Activated T-helper 1 cell treated with anti-CD3 and anti-CD28 coated beads, Interleukin-12 subunit alpha, Interleukin-12 subunit beta, Interleukin-2, Interleukin-4 antibody, amounts not matched to agents 30 ng/mL and 10 ng/mL and 1 ng/mL, durations not matched to agents 14 hours and 24 hours and 36 hours (primary cell): ENCODE measurements around the gene PARD6A. TPM values are rescaled to one million over a fixed set of nuclear protein-coding genes. Genes with fewer than 3 reads are reported as not detected.

Experiments
- DNase-seq: peaks from one replicate; pipeline ENCODE4 v3.0.0; 2021; ENCODE audit warnings: low spot score
- H3K27ac Mint-ChIP-seq: one replicate; pipeline ENCODE4 v1.8.0; 2021; ENCODE audit warnings: mild to moderate bottlenecking, mixed read lengths
- H3K27me3 Mint-ChIP-seq: one replicate; pipeline ENCODE4 v1.8.0; 2022; ENCODE audit warnings: mild to moderate bottlenecking, moderate library complexity, mixed read lengths; ENCODE audit not compliant: insufficient read depth
- H3K36me3 Mint-ChIP-seq: one replicate; pipeline ENCODE4 v1.8.0; 2021; ENCODE audit warnings: low read depth, mixed read lengths
- H3K4me1 Mint-ChIP-seq: one replicate; pipeline ENCODE4 v1.8.0; 2021; ENCODE audit warnings: low read depth, mixed read lengths
- H3K4me3 Mint-ChIP-seq: one replicate; pipeline ENCODE4 v1.8.0; 2021; ENCODE audit warnings: mild to moderate bottlenecking, moderate library complexity, mixed read lengths
- H3K9me3 Mint-ChIP-seq: one replicate; pipeline ENCODE4 v1.8.0; 2021; ENCODE audit warnings: mixed read lengths
- intact Hi-C: fragments of 100-400 bp; cut with micrococcal nuclease; formaldehyde crosslinking; loops from one replicate; pipeline ENCODE4 v1.15.1; 2024
- total RNA-seq: library from RNA; stranded (reverse); gene quantifications from 2 replicates; pipeline ENCODE4 v1.2.3, GENCODE V29; 2022

Gene PARD6A
- total RNA-seq, 1 donor from 2014 or later = 13.4 TPM

DNA sequence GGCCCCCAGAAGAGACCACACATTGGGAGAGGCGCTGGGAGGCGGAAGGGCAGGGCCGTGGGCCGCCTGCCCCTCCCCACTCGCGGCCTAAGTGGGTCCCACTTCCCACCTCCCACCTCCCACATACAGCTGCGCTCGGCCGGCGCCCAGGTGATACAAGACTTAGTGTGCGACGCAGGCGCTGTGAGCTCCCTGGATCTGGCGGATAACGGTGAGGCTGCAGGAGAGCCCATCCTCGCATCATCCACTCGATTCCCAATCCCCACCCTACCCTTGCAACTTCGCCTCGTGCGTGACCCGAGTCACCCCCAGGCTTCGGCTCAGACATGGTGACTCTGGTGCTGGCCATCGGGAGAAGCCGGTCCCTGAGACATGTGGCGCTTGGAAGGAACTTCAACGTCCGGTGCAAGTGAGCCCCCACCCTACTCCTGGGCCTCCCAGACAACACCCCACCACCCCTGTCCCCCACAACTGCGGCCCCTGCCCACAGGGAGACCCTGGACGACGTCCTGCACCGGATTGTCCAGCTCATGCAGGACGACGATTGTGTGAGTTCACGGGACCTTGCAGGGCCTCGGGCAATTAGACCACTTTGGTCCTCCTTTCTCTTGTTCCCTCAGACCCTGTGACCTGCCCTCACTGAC lies 11.9 kb upstream of the PARD6A start:
- DNase-seq = no peak
- H3K4me3 Mint-ChIP-seq = peak overlapping the region; percentile 56
- intact Hi-C loops = no loop called here
- no peaks in the 10 kb centered on the region for H3K9me3 Mint-ChIP-seq
- peaks cover 4% of the 10 kb centered on the region for H3K4me1 Mint-ChIP-seq
- peaks cover 26% of the 10 kb centered on the region for H3K36me3 Mint-ChIP-seq
- no peak overlapping the region for H3K27ac Mint-ChIP-seq
- H3K27me3 Mint-ChIP-seq = no peaks in the 10 kb centered on the region

DNA sequence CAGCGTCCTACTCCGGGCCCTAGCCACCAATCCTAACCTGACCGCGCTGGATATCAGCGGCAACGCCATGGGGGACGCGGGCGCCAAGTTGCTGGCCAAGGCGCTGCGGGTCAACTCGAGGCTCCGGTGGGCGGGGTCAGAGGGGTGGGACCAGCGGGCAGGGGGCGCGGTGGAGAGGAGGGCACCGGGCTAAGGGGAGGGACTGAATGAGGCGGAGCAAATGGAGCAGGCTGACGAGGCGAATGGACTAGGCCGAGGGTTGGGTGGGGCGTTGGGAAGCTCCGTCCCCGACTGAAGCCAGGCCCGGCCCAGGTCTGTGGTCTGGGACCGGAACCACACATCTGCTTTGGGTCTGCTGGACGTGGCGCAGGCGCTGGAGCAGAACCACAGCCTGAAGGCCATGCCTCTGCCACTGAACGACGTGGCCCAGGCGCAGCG lies 11.2 kb upstream of the PARD6A start:
- Mint-ChIP-seq H3K9me3 (no peaks in the 10 kb centered on the region), H3K27me3 (no peaks in the 10 kb centered on the region), H3K27ac (no peak overlapping the region), H3K4me1 (peaks cover 4% of the 10 kb centered on the region), H3K4me3 (no peak overlapping the region), H3K36me3 (peaks cover 28% of the 10 kb centered on the region)
- intact Hi-C loops = no loop called here
- no peak for DNase-seq

GRCh38 chr16:67650023-67650422 lies 10.7 kb upstream of the PARD6A start:
- H3K36me3 Mint-ChIP-seq = peaks cover 30% of the 10 kb centered on the region
- intact Hi-C loops = no loop called here

GRCh38 chr16:67651039-67651438 lies 9.7 kb upstream of the PARD6A start:
- Mint-ChIP-seq H3K4me1 (peaks cover 4% of the 10 kb centered on the region), H3K36me3 (peaks cover 36% of the 10 kb centered on the region), H3K27me3 (no peaks in the 10 kb centered on the region), H3K4me3 (no peak overlapping the region), H3K9me3 (no peaks in the 10 kb centered on the region), H3K27ac (peak overlapping the region; percentile 50)
- no peak for DNase-seq
- intact Hi-C loops = no loop called here

More at GRCh38 chr16:67650023-67650422, 10.7 kb upstream of the PARD6A start:
- no peaks in the 10 kb centered on the region for H3K27me3 Mint-ChIP-seq
- H3K27ac Mint-ChIP-seq = no peak overlapping the region
- H3K4me3 Mint-ChIP-seq = no peak overlapping the region
- DNase-seq = no peak
- no peaks in the 10 kb centered on the region for H3K9me3 Mint-ChIP-seq
- H3K4me1 Mint-ChIP-seq = peaks cover 4% of the 10 kb centered on the region

DNA sequence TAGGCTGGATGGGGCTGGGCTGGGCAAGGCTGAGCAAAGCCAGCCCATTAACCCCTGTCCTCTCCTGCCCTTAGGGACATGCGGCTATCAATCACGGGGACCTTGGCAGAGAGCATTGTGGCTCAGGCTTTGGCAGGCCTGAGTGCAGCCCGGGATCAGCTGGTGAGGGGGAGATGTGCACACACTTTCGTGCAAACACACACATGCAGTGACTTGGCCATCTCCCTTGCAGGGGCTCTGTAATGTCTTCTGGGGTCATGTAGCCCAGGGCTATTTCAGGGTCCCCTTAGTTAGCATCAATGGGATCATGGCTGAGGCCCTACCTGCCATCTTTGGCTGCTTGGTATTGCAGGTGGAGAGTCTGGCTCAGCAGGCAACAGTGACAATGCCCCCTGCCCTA lies 8.9 kb upstream of the PARD6A start:
- DNase-seq = no peak
- Mint-ChIP-seq H3K36me3 (peaks cover 34% of the 10 kb centered on the region), H3K27ac (peak overlapping the region; percentile 74), H3K27me3 (no peaks in the 10 kb centered on the region), H3K4me1 (peaks cover 4% of the 10 kb centered on the region), H3K4me3 (no peak overlapping the region), H3K9me3 (no peaks in the 10 kb centered on the region)
- intact Hi-C loops = no loop called here

- Mint-ChIP-seq H3K36me3 (peaks cover 34% of the 10 kb centered on the region), H3K4me1 (peaks cover 4% of the 10 kb centered on the region), H3K27me3 (no peaks in the 10 kb centered on the region), H3K4me3 (no peak overlapping the region), H3K27ac (no peak overlapping the region), H3K9me3 (no peaks in the 10 kb centered on the region)
- DNase-seq = no peak
- intact Hi-C loops = no loop called here
Observed at GRCh38 chr16:67652578-67653127, 8.1 kb upstream of the PARD6A start.

GRCh38 chr16:67653128-67653788 lies 7.5 kb upstream of the PARD6A start:
- peaks cover 4% of the 10 kb centered on the region for H3K4me1 Mint-ChIP-seq
- H3K27ac Mint-ChIP-seq = no peak overlapping the region
- peaks cover 34% of the 10 kb centered on the region for H3K36me3 Mint-ChIP-seq
- no peaks in the 10 kb centered on the region for H3K27me3 Mint-ChIP-seq
- no peak for DNase-seq
- no peaks in the 10 kb centered on the region for H3K9me3 Mint-ChIP-seq
- intact Hi-C loops = no loop called here
- H3K4me3 Mint-ChIP-seq = no peak overlapping the region

GRCh38 chr16:67653789-67654402 lies 6.9 kb upstream of the PARD6A start:
- DNase-seq = no peak
- Mint-ChIP-seq H3K27me3 (no peaks in the 10 kb centered on the region), H3K27ac (no peak overlapping the region), H3K36me3 (peaks cover 34% of the 10 kb centered on the region), H3K4me1 (peaks cover 10% of the 10 kb centered on the region), H3K4me3 (no peak overlapping the region), H3K9me3 (no peaks in the 10 kb centered on the region)
- intact Hi-C loops = no loop called here

GRCh38 chr16:67654403-67654911 lies 6.3 kb upstream of the PARD6A start:
- H3K27ac Mint-ChIP-seq = no peak overlapping the region

GRCh38 chr16:67655363-67655762 lies 5.4 kb upstream of the PARD6A start:
- no peak for DNase-seq
- intact Hi-C loops = no loop called here
- H3K9me3 Mint-ChIP-seq = no peaks in the 10 kb centered on the region
- H3K4me3 Mint-ChIP-seq = no peak overlapping the region
- H3K27ac Mint-ChIP-seq = no peak overlapping the region
- H3K27me3 Mint-ChIP-seq = no peaks in the 10 kb centered on the region
- H3K4me1 Mint-ChIP-seq = peaks cover 13% of the 10 kb centered on the region
- peaks cover 26% of the 10 kb centered on the region for H3K36me3 Mint-ChIP-seq

More at GRCh38 chr16:67654403-67654911, 6.3 kb upstream of the PARD6A start:
- DNase-seq = no peak
- Mint-ChIP-seq H3K4me1 (peaks cover 13% of the 10 kb centered on the region), H3K4me3 (no peak overlapping the region), H3K9me3 (no peaks in the 10 kb centered on the region), H3K27me3 (no peaks in the 10 kb centered on the region), H3K36me3 (peaks cover 34% of the 10 kb centered on the region)
- intact Hi-C loops = no loop called here

GRCh38 chr16:67656344-67657016 lies 4.3 kb upstream of the PARD6A start:
- H3K36me3 Mint-ChIP-seq = peaks cover 19% of the 10 kb centered on the region
- intact Hi-C loops = no loop called here

GRCh38 chr16:67657017-67657608 lies 3.6 kb upstream of the PARD6A start:
- intact Hi-C loops = no loop called here
- Mint-ChIP-seq H3K4me3 (peak overlapping the region; percentile 30), H3K36me3 (peaks cover 13% of the 10 kb centered on the region), H3K27ac (no peak overlapping the region), H3K27me3 (no peaks in the 10 kb centered on the region), H3K4me1 (peaks cover 16% of the 10 kb centered on the region), H3K9me3 (no peaks in the 10 kb centered on the region)
- DNase-seq = no peak

More at GRCh38 chr16:67656344-67657016, 4.3 kb upstream of the PARD6A start:
- H3K27me3 Mint-ChIP-seq = no peaks in the 10 kb centered on the region
- H3K4me1 Mint-ChIP-seq = peaks cover 18% of the 10 kb centered on the region
- no peaks in the 10 kb centered on the region for H3K9me3 Mint-ChIP-seq
- H3K4me3 Mint-ChIP-seq = no peak overlapping the region
- no peak overlapping the region for H3K27ac Mint-ChIP-seq
- DNase-seq = no peak
